Stimulated activated CD4-positive, alpha-beta T cell treated with anti-CD3 and anti-CD28 coated beads, TNF-alpha, amount 100 ng/mL, for 48 hours (primary cell): ENCODE results near the gene ARHGAP26.

Experiments used
- DNase-seq, 3 donors: peaks; one replicate each; pipeline ENCODE4 v3.0.0-alpha.2; 2020; ENCODE audit warnings: low read depth in 3 of 3

Gene ARHGAP26

DNA sequence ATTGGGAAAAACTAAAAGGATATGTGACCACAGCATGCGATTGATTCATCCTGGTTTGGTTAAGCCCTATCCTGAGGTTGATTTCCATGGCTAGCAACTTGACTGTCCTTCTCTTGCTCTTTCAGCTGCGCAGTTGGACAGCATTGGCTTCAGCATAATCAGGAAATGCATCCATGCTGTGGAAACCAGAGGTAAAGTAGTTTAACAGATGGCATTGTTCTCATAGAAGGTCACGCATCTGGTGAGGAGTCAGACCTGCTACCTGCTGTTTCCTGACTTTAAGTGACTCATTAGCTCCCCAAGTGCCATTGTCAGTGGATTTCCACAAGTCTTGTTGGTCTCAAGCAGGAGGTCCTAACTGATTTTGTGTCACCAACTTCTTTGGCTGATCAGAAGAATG lies 266.9 kb downstream of the ARHGAP26 start:
- DNase-seq, result no peak

DNA sequence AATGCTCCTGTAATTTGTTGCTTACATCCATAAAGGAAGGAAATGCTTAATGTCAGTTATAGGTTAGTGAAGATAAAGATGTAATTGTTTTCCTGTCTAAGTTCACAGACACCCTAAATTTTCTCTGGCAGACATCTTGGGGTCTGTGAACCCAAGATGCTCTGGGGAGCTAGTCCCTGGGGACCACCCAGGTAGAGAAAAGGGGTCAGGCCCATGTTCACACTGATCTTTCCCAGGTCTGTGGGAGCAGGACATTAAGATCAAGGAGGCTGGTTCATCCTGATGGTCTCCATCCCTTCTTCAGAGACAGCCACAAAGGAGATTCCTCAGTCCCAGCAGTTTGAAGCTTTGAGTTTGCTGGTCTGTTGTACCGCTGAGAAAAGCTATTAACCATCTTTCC lies 267.5 kb downstream of the ARHGAP26 start:
- no peak for DNase-seq

DNA sequence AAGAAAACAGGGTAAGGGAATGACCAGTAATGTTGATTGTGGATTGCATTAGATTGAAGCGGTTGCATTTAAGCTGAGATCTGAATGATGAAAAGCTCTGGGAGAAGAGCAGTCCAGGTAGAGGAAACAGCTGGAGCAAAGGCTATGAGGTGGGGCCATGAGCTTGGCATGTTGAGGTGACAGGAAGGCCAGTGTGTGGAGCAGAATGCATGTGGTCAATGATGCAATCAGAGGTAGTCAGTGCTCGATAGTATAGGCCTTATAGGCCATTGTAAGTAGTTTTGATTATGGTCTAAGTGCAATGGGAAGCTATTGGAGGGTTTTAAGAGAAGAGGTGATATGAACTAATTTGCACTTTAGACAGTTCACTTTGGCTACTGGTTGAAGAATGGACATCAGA lies 270.4 kb downstream of the ARHGAP26 start:
- no peak for DNase-seq

DNA sequence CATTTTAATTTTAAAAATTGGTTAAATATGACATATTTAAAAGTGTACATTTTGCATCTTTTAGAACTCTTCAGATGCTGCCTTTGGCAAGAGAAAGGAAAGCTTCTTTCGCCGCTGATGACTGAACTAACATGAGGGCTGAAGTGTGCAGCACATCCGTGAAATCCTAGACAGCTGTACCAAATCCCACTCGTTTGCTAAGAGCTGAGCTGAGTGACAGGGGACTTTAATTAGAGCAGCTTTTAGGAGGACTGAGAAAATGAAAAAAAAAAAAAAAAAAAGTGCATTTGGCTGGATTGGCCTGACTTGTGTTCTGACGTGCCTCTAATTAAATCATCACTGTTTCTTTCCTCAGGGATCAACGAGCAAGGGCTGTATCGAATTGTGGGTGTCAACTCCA lies 271.3 kb downstream of the ARHGAP26 start:
- no peak for DNase-seq

DNA sequence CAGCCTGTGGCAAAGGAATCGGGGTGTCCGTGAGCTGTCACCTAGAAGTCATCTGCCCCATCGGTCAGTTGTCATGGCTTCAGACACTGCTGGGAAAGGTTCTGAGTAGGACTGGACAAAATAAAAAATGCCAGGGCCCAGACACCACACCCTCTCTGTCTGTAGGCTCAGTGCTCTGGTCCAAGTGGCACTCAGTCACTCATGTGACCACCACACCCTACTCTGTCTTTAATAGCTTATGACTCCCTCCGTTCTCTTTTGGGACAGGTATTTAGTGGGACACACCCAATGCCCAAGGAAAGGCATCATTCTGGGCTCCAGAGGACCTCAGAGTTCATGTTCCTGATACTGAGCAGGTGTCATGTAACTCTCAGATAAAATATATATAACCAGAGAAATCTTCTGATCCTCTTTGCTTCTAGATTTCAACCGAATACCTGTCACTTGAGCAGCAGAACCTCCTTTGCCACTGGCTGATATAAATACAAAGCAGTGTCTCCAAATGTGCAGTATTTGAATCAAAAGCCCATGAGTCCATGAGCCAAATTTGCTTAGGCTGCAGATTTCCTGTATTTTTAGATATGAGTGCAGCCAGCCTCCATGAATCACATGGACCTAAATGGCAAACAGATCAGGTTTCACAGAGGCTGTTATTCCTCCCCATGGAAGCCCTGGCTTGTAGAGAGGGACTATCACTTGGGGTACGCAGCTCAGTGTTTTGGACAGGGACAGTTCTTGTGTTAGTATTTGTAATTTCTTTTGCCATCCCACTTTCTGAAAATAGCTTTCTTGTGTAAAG lies 272.0 kb downstream of the ARHGAP26 start:
- no peak for DNase-seq

DNA sequence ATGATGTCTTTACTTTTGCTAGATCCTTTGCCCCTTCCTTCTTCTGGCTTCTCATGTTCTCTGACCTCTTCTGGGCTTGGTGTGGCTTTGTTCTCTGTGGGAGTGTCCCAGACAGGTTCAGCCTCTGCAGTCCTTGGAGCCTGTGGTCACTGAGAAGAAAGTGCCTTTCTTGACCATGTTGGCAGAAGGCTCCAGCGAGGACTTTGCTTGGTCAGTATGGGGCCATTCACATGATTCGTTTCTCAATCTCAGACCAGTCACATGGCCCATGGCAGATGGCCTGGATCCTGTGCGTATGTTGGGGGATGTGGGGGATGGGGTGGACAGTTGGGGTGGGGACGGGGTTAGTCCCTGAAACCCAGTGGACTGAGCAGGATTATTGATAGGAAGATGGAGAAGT lies 274.1 kb downstream of the ARHGAP26 start:
- DNase-seq, result no peak

DNA sequence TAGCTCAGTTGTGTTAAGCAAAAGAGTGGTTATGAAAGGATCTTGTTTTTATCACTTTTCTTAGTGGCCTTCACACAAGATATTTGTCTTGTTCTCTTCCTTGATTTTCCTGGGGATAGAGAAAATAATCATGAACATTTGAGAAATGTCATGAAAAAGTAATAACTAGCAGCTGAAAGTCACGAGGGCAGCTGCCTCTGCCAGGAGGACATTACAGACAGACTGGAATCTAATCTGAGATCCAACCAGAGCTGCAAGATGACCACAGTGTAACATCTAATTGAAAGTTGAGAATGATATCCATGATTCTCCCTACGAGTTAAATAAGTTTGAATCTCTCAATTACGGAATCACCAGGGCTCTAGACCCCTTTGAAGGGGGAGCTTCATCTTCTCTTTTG lies 274.9 kb downstream of the ARHGAP26 start:
- DNase-seq, result no peak

DNA sequence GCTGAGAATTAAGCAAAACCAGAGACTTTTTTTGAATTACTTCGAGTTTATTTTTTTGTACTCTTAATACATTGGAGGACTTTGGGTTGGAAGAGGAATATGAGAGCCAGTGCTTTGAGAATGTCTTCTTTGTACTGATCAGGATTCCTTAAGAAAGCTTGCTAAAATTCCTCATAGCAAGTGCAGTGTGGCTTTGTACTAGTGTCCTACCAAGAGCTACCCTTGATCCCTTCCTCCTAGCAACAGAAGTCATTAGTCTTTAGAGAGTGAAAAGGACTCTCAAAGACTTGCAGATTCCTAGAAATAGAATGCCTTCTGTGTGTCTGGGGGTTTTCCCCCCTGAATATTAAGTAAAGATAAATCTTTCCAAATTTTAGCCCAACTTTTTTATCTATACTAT lies 276.1 kb downstream of the ARHGAP26 start:
- DNase-seq, result no peak

DNA sequence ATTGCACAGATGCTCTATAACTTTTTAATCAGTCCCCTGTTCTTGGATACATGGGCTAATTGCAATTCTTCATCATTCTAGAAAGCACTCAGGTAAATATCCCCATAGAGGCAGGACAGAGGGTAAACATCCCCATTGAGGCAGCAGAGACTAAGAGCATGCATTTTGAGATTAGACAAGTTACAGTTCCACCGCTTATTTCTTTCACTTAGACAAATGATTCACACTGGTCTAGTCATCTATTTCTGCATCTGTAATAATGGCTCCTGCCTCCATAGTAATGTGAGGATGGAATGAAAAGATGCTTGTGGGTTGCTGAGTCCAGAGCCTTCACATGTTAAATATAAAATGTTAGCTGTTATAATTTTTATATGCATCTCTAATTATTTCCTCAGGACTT lies 276.9 kb downstream of the ARHGAP26 start:
- no peak for DNase-seq

DNA sequence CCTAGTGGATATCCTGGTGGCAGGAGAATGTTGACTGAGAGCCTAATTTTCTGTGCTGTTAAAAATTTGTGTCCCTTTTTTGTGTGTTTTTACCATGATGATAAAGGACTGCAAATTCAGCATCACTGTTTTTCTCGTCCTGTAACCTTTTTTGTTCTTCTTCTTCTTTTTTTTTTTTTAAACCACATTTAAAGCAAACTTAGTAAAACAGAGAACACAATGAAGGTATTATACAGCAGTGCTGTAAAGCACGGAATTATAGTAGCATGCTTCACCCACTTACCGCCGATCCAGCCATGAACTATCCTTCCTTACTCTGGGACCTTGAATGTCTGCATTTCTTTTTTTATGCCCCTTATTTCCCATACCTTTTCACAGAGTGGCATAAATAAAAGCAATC lies 280.0 kb downstream of the ARHGAP26 start:
- DNase-seq, result no peak

DNA sequence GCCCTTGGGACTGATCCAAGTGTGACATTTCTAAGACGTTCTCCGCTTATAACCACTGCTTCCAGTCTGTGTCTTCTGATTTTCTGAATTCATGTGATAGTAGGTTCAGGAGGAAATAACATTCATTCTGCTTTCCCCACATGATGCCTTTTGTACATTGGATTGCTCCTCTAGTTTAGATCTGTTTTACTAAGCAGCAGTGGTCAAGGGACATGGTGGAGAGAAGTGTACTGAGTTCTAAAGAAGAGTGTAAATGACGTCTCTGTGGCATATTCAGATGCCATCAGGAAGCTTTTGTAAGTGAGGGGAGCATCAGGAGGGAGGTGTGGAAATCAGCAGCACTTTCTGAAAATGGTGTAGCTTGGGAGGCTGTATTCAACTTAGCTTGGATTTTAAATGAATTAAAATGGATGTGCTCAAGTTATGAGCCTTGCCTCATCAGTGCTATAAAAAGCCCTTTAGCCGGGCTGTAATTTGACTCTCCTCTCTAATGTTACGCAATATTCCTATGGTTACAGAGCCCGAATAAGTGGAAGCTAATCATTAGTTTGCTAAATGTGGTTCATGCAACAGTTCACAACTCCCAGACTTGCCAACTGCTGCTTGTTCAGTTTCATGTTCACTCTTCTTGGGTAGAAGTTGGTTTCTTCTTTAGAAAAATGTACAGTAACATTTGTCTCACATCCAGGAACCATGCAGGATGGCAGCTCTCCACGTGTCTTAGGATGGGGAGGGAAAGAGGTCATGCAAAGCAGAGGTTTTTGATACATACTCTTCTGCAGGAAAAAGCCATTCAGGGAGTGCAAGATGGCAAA lies 281.3 kb downstream of the ARHGAP26 start:
- DNase-seq, result no peak

DNA sequence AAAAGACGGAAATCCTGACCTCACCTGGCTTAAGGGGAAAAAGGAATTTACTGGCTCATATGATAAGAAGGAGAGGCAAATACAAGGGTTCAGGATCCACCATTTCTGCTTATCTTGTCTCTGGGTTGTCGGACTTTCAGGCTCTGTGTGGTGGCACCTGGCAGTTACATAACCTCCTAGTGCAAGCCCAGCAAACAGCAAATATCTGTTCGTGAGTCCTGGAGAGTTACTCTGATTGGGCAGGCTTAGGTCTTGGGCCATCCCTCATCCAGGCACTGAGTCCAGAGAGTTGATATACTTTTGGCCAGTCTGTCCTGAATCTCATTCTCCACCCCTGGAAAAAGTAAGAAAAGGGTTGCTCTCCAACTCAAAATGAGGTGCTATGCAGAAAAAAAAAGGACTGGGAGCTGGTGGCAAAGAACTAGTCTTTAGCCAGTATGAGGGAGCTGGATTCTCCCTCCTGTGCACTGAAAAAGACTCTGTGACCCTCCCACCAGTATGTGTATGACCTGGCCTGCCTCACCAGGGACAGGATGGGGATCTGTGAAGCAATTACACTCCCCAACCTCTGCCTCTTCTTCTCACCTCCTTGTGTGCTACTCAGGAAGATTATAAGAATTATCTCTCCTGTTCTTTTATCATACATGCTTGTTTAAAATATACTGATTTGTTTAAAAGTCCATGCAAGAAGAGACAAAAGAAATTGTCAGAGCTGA lies 282.9 kb downstream of the ARHGAP26 start:
- no peak for DNase-seq

DNA sequence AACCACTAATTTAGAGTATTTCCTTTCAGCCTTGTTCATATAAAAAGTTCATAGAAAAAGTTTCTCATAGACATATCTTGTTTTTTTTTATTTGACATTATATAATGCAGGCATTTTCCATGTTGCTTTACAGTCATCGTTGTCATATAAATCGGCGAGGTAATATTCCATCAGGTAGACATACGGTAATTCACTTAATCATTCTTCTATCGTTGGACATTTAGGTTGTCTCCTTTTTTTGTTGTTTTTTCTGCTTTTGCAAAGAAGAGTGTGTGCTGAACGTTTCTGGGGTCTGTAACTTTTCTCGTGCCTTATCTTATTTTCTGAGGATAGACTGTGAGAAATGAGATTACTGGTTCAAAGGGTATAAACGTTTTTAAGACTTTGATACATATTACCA lies 283.6 kb downstream of the ARHGAP26 start:
- no peak for DNase-seq

DNA sequence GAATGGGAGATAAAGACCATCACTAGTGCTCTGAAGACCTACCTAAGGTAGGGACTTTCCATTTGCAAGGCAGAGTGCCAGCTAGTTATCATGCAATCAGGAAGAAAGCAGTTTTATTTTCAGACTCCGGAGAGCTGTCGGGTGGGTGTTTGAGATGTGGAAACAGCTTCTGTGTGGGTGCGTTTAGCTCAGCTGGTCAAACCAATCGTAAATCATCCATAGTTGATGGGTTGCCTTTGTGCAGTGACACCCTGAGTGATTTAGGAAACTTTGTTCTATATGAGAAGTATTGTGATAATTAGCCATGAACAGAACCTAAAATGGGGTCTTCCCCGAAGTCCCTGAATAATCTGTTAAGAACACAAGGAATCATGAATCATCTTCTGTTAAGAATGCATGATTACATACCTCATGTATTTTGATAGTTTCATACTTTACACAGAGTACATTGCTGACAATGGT lies 284.3 kb downstream of the ARHGAP26 start:
- DNase-seq, result no peak

DNA sequence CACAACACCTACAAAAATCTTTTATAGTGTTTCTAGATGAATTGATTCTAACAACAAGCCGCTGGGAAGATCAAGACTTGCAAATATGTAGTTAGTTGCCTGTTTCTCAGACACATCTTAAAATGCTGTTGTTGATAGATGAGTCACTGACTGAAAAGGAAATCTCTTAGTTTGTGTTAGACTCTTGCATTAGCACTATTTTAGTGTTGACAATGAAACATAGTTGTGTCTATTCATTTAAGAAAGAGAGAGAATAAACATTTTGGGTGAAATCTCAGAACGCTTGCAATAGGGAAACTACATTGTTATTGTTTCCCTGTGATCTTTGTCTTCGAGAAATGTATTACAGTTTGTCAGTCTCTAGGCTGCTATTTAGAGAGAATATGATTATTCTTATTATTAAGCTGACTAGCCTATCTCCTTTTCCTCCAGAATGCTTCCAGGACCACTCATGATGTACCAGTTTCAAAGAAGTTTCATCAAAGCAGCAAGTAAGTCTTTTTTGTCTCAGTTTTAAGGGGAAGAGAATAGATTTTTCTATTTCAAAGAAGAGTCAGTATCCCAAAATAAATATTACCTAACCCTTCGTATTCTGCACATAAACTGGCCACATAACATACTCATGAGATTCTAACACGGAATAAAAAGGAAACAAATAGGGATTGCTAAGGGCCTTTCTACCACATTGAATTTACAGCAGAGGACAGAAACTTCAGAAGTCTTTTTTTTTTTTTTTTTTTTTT lies 285.6 kb downstream of the ARHGAP26 start:
- DNase-seq, result no peak

DNA sequence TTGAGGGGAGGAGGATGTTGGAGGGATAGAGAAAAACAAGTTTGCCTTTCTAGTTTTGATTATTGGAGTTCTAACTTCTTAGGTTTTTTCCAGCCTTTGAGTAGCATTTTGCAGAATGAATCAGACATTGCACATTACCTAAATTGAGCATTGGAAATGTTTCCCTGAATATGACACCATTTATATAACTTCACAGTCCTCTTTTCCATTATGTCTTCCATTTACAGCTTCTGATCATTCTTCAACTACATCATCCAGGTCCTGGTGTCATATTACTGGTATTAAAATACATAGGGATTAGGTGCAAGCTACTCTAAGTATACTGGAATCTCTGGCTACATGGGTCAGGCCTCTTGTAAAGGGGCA lies 286.1 kb downstream of the ARHGAP26 start:
- no peak for DNase-seq

DNA sequence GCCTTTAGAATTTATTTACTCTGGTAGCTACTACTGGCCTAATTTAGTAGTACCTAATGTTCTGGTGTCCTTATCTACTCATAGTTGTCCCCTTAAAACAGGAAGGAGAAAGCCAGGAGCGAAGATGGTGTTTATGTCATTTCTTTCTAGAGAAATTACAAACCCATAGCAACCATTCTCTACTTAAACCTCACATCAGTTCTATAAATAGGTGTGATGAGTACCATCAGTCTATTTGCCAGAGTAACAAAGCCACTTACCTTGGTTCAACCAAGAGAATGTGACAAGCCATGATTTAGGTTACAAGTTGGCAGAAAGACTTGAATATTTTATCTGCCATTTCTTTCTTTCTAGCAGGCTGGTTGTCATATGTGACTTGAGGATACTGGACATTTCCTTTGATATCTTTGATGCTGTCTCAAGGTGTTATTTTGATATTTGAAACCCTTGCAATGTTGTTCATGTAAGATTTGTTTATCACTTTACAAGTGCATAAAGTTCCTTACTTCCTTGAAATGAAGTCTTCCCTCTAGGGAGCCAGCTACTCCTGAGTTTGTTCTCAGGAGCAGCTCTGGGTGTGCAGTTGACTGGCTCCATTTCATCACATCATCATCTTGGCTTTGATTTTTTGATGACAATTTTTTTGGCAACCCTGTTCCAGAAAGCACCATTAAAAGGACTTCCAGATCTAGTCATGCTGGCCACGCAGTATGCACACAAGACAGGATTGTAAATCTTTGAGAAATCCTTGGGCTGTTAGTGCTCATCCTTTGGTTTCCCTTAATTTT lies 286.8 kb downstream of the ARHGAP26 start:
- no peak for DNase-seq

DNA sequence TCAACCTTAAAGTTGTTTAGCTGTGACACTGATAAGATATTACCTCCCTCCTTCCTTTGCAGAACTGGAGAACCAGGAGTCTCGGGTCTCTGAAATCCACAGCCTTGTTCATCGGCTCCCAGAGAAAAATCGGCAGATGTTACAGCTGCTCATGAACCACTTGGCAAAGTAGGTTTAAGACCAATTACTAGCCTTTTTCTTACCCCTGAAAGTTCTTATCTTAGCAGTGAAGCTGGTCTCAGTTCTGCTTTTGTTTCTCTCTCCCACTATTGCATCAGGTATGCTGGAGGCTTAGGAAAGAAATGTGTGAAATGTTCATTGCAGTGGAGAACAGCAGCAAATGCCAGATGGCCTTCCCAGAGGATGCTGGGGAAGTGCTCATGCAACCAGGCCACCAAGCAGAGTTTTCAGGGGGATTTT lies 287.4 kb downstream of the ARHGAP26 start:
- DNase-seq, result no peak

DNA sequence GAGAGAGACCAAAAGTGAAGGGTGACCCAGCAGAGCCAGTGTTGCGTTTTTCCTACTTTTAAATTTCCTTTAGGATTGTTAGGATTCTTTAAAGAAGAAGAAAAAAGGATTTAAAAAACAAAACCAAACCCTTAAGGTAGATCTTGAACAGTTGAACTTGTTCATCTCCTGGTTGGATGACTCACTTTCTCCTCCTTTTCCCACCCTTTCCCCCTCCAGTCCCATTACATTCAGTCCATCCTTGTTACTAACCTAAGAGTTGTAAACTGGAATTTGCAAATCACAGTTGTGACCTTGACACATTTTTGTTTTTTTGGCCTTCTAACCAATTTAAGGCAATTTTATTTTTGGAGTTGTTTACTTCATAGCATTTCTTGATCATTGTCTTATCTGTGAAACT lies 289.2 kb downstream of the ARHGAP26 start:
- DNase-seq, result no peak

DNA sequence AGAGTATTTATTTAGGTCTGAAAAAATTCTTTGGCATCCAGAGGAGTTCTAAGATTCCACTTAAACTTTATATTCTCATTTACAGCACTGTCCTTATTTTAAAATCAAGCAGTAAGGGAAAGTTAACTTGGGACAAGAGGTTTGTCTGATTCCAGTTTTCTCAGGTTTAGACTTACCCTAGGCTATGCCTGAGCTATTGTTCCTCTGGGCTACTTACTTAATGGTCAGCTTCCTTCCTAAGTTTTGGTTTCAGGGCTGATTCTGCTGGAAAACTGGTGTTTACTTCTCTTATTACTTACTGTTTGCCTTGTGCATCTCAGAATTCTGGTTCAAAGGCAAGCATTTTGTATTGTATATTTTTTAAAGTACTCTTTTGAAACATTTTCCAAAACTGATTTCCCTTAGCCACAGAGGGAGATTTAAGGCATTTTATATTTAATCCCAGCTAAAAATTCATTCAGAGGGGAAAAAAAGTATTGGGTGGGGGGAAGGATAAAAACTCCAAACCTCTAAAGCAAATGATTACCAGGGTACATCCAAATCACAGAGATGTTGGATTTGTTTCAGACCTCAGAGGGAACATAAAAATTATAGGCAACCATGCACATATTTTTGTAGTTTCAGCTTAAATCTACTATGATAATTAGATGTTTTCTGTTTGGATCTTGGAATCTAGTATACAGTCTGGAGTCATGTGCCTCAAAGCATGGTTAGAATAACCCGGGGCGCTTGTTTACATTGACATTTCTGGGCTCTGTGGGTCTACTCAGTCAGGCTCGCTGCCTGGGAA lies 290.0 kb downstream of the ARHGAP26 start:
- DNase-seq, result no peak
